Breast epithelium (tissue), 3 donors: ENCODE results near the gene FBXO33.

ENCODE experiments used
- CTCF ChIP-seq, 3 donors: fragments of 450-650 bp; IDR thresholded peaks; one replicate each; pipeline ENCODE4 v1.5.1; 2016 to 2017; ENCODE audit warnings: antibody characterized with exemption in 3 of 3, mild to moderate bottlenecking in 3 of 3, moderate library complexity in 3 of 3
- POLR2A ChIP-seq: fragments of 450-650 bp; IDR thresholded peaks from one replicate; pipeline ENCODE4 v1.6.1; 2016; ENCODE audit warnings: antibody characterized with exemption, mild to moderate bottlenecking, moderate library complexity

- no peak for TF ChIP-seq CTCF (IDR thresholded peaks at IDR 0.05)
- no peak for TF ChIP-seq POLR2A
These were observed 1.3 kb downstream of the FBXO33 start for GRCh38 chr14:39430762-39431415.
